GM18502 (cell line): ENCODE results near the gene IRF2.
A peak's percentile ranks its signal among the peaks of the same experiment; 100 is the strongest.
"Not testable (repeated sequence)": the region's sequence is repeated elsewhere in the genome, so short reads cannot be mapped to it uniquely, and the experiment has no call there.

ENCODE experiments used
- ATAC-seq: cut with Tn5 transposase; IDR thresholded peaks from one replicate; pipeline ENCODE4 v1.9.1; 2021; ENCODE audit warnings: mild to moderate bottlenecking; ENCODE audit not compliant: unreplicated experiment, poor library complexity

IRF2 gene

GRCh38 chr4:184395451-184395917 lies 78.9 kb downstream of the IRF2 start:
- peak; percentile 12 for ATAC-seq

- no peak for ATAC-seq
Measured at GRCh38 chr4:184392748-184393559, 81.4 kb downstream of the IRF2 start.

- ATAC-seq = no peak
Measured at GRCh38 chr4:184392316-184392715, 82.0 kb downstream of the IRF2 start.

- ATAC-seq = no peak
Measured at GRCh38 chr4:184389978-184390900, 84.1 kb downstream of the IRF2 start.

- no peak for ATAC-seq
Measured at GRCh38 chr4:184388106-184388505, 86.2 kb downstream of the IRF2 start.

- peak; percentile 37 for ATAC-seq
Measured at GRCh38 chr4:184387351-184387750, 87.0 kb downstream of the IRF2 start.

- ATAC-seq = no peak
Measured at GRCh38 chr4:184386271-184386781, 88.0 kb downstream of the IRF2 start.

DNA sequence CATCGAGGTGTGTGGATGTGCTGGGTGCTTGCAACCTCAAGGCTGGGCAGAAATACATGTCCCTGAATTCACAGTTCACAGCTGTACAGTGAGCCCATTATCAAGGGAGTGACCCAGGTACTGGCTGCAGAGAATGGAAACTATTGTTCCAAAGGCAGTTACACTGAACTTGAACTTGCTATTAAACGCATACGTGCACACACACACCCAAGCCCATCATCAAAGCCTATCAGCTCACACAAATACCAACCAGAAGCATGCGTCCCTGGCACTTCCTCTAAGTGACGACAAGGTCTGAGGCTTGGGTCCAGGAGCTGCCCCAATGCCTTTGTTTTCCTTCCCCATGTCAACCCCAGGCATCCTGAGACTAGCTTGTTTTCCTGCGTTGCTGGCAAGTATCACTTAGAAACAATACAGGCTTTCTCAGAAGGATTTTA lies 88.6 kb downstream of the IRF2 start:
- ATAC-seq = no peak

DNA sequence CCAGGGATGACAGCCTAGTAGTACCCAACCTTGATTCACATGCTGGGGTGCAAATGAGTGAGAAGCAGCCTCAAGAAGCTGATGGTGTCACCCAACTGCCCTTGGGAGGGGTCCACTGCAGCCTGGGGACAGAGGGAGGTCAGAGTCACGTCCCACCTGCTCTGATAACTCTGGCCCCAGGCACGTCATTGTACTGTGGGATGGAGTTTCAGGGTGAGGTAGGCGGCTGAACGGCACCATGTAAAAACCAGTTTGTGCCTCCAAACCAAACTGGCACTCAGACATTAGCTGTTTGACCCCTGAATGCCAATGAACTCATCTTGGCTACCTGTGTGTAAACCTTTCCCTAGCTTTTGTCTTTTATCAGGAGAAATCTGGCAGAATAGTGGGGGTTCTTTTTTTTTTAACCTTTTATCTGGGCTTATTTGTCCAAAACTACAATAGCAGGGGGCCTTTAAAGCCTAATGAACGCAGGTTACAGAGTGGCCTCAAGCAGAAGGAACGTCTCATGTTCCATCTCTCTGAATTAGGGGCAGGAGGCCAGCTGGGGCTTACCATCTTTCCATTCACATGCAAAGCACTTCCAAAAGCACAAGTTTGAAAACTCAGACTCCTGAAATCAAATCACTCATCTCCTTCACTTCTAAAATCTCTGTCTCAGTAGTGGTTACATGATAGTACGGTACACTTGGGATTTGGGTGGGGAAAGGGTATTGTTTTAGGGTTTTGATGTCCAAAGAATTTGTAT lies 89.4 kb downstream of the IRF2 start:
- peak; percentile 20 for ATAC-seq

DNA sequence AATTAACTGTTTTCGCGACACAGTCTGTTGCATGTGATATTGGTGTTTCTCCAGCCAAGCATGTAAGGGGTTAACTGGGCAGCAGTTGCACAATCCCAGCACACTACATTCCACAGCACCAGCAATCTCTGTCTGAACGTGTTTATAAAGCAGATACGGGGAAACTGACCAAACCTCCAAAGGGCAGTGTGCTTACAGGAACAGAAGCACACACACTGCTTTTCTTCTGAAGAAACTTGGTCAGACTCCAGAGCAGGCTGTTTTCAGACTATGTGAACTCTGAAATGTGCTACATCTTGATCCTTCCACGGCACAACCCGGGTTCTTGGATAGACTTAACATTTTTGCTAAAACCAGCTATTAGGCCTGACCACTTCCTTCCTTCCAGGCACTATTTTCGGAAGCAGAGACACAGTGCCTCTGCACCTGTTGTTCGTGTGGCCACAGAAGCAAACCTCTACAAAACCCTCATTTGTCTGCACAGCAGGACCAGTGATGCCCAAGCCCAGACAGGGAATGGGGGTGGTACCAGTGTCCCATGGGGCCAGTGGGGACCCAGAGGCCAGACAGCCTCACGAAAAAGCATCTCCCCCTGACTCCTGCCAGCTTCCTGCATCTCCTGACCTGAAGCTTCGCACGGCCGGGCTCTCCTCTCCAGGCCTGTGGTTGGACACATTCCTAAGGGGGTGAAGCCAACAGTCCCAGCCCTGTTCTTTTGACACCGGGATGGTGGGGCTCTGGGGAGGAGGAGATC lies 90.1 kb downstream of the IRF2 start:
- peak; percentile 77 for ATAC-seq

GRCh38 chr4:184383497-184384055 lies 90.8 kb downstream of the IRF2 start:
- ATAC-seq = no peak

DNA sequence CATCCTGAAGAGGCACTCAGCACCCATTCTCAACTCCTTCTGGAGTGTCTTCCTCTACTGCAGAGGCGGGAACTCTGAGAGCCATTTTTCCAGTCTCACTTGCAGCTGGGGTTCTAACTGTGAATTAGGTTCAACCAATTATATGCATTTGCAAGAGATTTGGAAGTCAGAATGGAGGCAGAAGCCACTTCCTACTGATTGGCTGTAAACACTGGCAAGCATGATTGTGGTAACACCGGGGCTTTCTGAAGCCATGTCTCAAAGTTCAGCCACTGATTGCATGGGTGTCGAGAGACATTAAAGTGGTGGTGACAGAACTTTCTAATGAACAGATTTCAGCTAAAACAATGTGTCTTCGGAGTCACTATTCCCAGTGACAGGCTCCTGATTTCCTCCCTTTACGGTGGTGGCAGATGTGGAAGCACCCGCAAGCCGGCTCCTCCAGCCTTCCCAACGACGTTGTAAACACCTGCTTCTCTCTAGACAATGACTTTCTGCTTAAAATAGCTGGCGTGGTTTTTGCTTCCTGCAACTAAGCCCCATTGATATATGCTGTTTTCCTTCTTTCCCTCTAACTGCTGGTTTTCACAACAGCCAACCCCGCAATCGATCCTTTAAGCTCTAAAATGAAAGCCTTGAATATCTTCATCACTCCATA lies 92.0 kb downstream of the IRF2 start:
- ATAC-seq = peak; percentile 43

DNA sequence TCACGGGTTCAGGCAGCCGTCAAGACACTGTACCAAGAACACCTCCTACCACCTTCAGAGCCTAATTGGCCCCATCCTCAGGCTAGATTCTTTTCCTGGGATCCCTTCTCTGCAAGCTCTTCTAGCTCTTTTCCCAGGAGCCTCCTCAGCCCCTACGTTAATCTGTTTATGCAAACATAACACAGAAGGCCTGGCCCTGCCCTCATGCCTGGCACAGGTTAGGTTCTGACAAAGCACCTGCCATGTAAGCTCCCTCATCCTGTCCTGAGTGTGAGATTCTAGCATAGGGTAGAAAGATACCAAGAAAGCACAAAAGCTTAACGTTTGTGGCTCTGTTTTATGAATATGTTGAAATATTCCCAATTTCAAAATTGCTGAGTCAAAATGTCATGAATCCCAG lies 93.6 kb downstream of the IRF2 start:
- no peak for ATAC-seq

DNA sequence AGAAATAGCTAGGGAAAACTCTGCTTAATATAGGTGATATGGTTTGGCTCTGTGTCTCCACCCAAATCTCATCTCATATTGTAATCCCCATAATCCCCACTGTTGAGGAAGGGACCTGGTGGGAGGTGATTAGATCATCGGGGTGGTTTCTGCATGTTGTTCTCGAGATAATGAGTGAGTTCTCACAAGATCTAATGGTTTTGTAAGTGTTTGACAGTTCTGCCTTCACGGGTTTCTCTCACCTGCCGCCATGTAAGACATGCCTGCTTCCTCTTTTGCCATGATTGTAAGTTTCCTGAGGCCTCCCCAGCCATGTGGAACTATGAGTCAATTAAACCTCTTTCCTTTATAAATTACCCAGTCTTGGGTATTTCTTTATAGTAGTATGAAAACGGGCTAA lies 94.1 kb downstream of the IRF2 start:
- ATAC-seq = not testable (repeated sequence)

- no peak for ATAC-seq
Measured at GRCh38 chr4:184376923-184377322, 97.4 kb downstream of the IRF2 start.

GRCh38 chr4:184376126-184376838 lies 98.1 kb downstream of the IRF2 start:
- ATAC-seq = no peak

DNA sequence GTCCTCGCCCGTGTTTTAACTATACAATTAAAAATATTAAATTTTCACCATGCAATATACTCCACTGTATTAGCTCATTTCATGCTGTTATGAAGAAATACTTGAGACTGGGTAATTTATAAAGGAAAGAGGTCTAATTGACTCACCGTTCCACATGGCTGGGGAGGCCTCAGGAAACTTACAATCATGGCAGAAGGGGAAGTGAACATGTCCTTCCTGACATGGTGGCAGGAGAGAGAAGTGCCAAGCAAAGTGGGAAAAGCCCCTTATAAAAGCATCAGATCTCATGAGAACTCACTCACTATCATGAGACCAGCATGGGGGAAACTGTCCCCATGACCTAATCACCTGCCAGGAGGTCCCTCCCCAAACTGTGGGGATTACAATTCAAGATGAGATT lies 98.7 kb downstream of the IRF2 start:
- ATAC-seq = not testable (repeated sequence)

DNA sequence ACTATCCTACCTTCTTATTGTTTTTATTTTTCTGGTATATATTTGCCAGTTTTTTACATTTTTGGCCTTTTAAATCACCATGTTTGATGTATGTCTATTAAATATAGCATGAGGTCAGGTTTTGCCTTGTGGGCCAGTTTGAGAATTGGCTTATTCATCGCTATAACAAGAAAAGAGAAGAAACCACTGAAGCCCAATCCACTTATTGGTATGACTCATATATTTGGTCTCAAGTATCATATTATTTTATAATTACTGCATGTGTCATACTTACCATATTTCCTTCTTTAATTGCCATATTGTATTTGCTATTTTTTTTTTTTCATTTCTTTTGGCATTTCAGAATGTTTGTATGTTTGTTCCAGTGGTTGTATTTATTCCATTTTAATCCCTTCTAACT lies 99.3 kb downstream of the IRF2 start:
- ATAC-seq = peak; percentile 58
